Measurements from ENCODE around the gene MYO18B.
"Not testable (repeated sequence)": the region's sequence is repeated elsewhere in the genome, so short reads cannot be mapped to it uniquely, and the experiment has no call there.

The MYO18B gene

GRCh38 chr22:25741692-25742626 lies at the start of gene MYO18B:
Gene MYO18B, plus strand, starts transcription at chr22:25742188. Its CDS starts 18,905 bp downstream, at chr22:25761093.
- DNase-seq (ENCODE audit: low read depth) = peak; percentile 31

GRCh38 chr22:25692397-25693267 lies 49.4 kb upstream of the MYO18B start:
- DNase-seq (ENCODE audit: low read depth) = no peak

- no peak for DNase-seq (ENCODE audit: low read depth)
Measured at GRCh38 chr22:25693268-25693565, 48.8 kb upstream of the MYO18B start.

GRCh38 chr22:25694196-25694907 lies 47.6 kb upstream of the MYO18B start:
- no peak for DNase-seq (ENCODE audit: low read depth)

- DNase-seq (ENCODE audit: low read depth) = no peak
Measured at GRCh38 chr22:25695146-25695545, 46.8 kb upstream of the MYO18B start.

GRCh38 chr22:25696763-25697162 lies 45.2 kb upstream of the MYO18B start:
- no peak for DNase-seq (ENCODE audit: low read depth)

- no peak for DNase-seq (ENCODE audit: low read depth)
Measured at GRCh38 chr22:25697181-25697664, 44.8 kb upstream of the MYO18B start.

GRCh38 chr22:25697978-25698377 lies 44.0 kb upstream of the MYO18B start:
- no peak for DNase-seq (ENCODE audit: low read depth)

- no peak for DNase-seq (ENCODE audit: low read depth)
Measured at GRCh38 chr22:25698461-25698860, 43.5 kb upstream of the MYO18B start.

GRCh38 chr22:25698978-25699377 lies 43.0 kb upstream of the MYO18B start:
- DNase-seq (ENCODE audit: low read depth) = no peak

- no peak for DNase-seq (ENCODE audit: low read depth)
Measured at GRCh38 chr22:25701056-25701780, 40.8 kb upstream of the MYO18B start.

- peak; percentile 31 for DNase-seq (ENCODE audit: low read depth)
Measured at GRCh38 chr22:25702040-25702439, 39.9 kb upstream of the MYO18B start.

- DNase-seq (ENCODE audit: low read depth) = no peak
Measured at GRCh38 chr22:25702571-25703167, 39.3 kb upstream of the MYO18B start.

GRCh38 chr22:25704701-25705100 lies 37.3 kb upstream of the MYO18B start:
- DNase-seq (ENCODE audit: low read depth) = no peak

GRCh38 chr22:25706197-25706596 lies 35.8 kb upstream of the MYO18B start:
- DNase-seq (ENCODE audit: low read depth) = no peak

- not testable (repeated sequence) for DNase-seq (ENCODE audit: low read depth)
Measured at GRCh38 chr22:25708430-25708829, 33.6 kb upstream of the MYO18B start.

GRCh38 chr22:25709758-25710157 lies 32.2 kb upstream of the MYO18B start:
- DNase-seq (ENCODE audit: low read depth) = no peak

GRCh38 chr22:25710501-25710900 lies 31.5 kb upstream of the MYO18B start:
- no peak for DNase-seq (ENCODE audit: low read depth)

- DNase-seq (ENCODE audit: low read depth) = no peak
Measured at GRCh38 chr22:25711491-25711890, 30.5 kb upstream of the MYO18B start.

GRCh38 chr22:25712661-25713400 lies 29.2 kb upstream of the MYO18B start:
- DNase-seq (ENCODE audit: low read depth) = no peak

Measured in amniotic epithelial cell (primary cell).